Measurements from ENCODE around the gene PIK3R5.

DNA sequence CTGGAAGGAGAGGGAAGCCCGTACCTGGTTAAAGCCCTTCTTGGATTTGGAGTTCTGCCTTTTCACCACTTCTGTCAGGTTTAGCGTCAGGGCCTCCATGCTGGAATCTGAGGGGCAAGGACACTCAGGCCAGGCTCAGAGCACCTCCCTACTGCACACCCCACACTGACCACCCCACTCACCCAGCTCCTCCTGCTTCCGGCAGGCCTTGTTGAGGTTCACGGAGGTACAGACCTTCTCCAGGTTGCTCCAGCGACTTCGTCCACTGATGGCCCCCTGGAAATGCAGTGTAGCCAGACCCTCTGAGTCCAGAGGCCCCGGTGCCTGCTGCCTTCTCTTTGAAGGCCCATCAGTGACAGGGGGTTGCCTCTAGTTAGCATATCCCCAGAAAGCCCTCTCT, 83.9 kb downstream of the PIK3R5 start:
- no peak for TF ChIP-seq CTCF (conservative IDR thresholded peaks at IDR 0.05 in 1 of 2, IDR thresholded peaks at IDR 0.05 in 1 of 2; ENCODE audit: extremely low read depth in 1 of 2, insufficient read depth in 1 of 2, low read depth in 1 of 2, low read length in 2 of 2)
- no peak for TF ChIP-seq EZH2 (IDR thresholded peaks at IDR 0.05; ENCODE audit: borderline replicate concordance, low read length)

Measured in mammary epithelial cell (primary cell).